ENCODE data around the gene HSPA4.

DNA sequence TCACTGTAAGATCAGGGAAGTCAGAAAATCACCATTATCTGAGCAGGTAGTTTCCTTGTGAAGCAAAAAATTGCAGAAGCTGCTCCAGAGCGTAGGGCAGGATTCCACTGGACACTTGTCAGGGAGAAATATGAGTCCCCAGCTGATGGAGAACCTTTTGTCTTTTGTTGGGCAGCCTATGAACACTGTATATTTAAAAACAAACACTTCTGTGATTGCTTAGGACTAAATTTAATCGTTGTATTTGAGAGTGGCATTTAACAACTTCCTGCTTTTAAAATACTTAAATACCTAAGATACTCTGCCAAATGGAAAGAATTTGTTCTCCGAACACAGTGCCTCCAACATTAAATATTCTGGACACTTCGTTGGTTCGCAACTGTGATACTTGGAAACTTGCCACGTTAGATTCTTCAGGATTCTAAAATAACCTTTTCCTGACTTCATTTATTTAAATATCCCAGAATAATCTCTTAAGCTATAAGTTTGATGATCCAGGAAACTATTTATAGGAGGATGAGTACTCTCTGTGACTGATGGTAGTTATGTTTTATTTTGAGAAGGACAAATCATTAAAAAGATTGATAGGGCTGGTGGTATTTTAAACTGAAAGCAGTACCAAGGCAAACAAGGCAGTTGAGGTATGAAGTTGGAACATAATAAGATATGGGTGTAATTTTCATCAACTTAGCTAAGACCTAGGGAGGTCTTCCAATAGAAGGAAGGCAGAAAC, 2.7 kb upstream of the HSPA4 start:
- no peak for TF ChIP-seq CTCF (IDR thresholded peaks at IDR 0.05; ENCODE audit: low read depth, low read length)
- TF ChIP-seq EZH2phosphoT487 (IDR thresholded peaks at IDR 0.05; ENCODE audit: low read depth) = no peak
